Hematopoietic multipotent progenitor cell treated with erythropoietin and hydrocortisone succinate and interleukin-3 and kit ligand, for 4 days (in vitro differentiated cells): ENCODE measurements around the gene RAI1.
"Not testable (repeated sequence)": the region's sequence is repeated elsewhere in the genome, so short reads cannot be mapped to it uniquely, and the experiment has no call there.

Experiments
- DNase-seq: peaks from one replicate; pipeline ENCODE4 v3.0.0-alpha.2; 2015

The RAI1 gene

GRCh38 chr17:17806611-17807274 lies 125.5 kb downstream of the RAI1 start:
- no peak for DNase-seq

- DNase-seq: no peak
These were observed 126.2 kb downstream of the RAI1 start for GRCh38 chr17:17807440-17807839.

DNA sequence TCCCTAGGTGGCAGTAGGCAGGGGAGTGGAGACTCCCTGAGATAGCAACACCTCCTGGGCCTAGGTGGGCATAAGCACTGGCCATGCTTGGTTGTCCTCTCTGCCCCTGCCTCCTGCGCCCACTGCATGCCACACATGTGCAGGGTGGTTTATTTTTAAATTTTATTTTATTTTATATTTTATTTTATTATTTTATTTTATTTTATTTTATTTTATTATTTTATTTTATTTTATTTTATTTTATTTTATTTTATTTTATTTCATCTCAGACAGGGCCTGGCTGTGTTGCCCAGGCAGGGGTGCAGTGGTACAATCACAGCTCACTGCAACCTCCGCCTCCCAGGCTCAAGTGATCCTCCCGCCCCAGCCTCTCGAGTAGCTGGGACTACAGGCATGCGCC lies 126.9 kb downstream of the RAI1 start:
- DNase-seq: not testable (repeated sequence)

GRCh38 chr17:17808706-17809432 lies 127.6 kb downstream of the RAI1 start:
- DNase-seq: peak; percentile 59

GRCh38 chr17:17809531-17810083 lies 128.3 kb downstream of the RAI1 start:
- DNase-seq: no peak

- DNase-seq: no peak
These were observed 129.0 kb downstream of the RAI1 start for GRCh38 chr17:17810084-17810894.

DNA sequence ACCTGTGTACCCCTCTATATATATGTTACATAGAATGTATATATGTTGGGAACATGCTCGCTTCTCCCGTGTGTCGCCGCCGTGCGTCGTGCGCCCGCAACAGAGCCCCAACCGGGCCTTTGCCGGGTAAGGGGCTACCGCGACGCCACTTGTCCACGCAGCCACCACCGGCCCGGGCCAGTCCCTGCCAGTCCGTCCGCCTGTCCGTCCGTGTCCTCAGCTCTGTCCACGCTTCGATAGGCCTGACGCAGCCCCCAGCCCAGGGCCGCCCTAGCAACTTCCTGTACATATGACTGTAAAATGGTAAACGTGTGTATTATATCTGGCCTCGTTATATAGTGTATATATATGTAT lies 129.6 kb downstream of the RAI1 start:
- DNase-seq: no peak

DNA sequence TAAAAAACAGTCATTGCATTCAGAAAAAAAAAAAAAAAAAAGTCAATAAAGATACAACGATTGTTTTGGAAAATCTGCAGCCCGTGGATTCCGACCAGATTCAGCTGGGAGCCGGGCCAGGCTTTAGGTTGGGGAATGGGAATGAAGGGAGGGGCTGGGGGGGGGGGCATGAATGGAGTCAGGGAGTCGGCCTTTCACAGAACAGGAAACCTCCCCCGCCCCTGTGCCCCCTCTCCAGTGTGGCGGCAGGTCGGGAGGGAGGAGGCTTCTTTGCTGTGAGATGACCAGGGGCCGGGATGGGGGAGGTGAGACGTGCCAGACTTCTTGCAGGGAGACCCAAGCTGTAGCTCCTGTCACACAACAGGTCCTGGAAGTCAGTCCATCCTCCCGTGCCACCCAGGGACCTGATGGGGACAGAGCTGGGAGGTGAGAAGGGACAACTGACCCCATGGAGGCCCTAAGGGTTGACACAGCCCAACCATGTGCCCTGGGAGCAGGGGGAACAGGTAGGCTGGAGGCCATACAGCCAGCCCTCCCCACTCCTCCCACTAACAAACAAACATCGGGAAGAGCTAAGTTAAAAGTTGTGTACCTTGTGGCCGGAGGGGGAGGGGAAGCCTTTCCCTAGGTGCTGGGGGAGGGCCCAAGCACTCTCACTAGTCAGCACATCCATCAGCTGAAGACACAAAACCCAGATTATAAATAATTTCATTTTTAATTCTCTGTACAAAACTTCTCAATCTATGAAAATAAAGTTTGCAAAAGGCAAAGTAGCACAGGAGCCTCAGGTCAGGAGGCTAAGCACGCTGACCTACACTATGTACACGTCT lies 130.3 kb downstream of the RAI1 start:
- DNase-seq: no peak

GRCh38 chr17:17812211-17813054 lies 131.2 kb downstream of the RAI1 start:
- DNase-seq: peak; percentile 79

DNA sequence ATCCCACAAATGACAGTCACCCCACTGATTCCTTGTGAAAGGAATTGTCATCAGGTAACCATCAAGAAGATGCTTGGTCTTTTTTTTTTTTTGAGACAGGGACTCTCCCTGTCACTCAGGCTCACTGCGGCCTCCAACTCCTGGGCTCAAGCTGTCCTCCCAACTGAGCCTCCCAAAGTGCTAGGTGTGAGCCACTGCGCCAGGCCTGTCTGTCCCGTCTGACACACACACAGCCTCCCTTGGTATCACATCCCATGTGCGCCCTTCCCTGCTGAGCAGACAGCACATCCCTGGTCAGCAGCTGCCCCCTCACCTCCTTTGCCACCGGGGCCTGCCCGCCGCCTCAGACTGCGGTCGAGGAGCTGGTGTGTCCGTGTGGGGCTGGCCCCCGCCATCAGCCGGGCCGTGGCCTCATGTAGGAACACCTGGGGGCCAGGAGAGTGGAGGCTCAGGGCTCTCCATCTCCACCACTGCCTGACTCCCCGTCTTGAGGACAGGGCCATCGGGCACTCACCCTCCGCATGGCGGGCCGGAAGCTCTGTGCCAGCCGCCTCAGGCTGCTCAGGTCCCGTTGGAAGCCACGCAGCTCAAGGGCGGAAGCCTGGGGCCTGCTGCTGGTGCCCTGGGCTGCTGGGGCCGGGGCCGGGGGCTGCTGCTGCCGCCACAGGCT lies 131.9 kb downstream of the RAI1 start:
- no peak for DNase-seq

DNA sequence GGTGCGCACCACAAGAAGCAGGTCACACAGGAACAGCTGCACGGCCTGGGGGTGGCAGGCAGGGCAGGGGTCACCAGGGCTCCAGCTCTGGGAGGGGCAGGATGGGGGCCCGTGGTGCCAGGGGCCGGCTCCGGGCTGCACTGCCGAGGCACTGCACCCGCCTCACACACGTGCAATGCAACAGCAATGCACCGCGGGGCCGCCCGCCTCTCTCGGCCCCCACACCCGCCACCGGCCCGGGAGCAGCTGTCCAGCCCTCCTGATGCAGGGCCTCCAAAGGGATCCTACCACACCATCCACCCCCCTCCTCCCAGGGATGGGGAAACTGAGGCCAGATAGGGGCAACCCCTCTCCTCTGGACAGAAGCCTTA lies 132.5 kb downstream of the RAI1 start:
- no peak for DNase-seq

GRCh38 chr17:17814162-17815061 lies 133.2 kb downstream of the RAI1 start:
- no peak for DNase-seq

GRCh38 chr17:17815062-17815406 lies 133.8 kb downstream of the RAI1 start:
- DNase-seq: no peak

- DNase-seq: no peak
These were observed 134.4 kb downstream of the RAI1 start for GRCh38 chr17:17815436-17816200.

- no peak for DNase-seq
These were observed 135.1 kb downstream of the RAI1 start for GRCh38 chr17:17816240-17816814.

- no peak for DNase-seq
These were observed 135.7 kb downstream of the RAI1 start for GRCh38 chr17:17816831-17817551.

DNA sequence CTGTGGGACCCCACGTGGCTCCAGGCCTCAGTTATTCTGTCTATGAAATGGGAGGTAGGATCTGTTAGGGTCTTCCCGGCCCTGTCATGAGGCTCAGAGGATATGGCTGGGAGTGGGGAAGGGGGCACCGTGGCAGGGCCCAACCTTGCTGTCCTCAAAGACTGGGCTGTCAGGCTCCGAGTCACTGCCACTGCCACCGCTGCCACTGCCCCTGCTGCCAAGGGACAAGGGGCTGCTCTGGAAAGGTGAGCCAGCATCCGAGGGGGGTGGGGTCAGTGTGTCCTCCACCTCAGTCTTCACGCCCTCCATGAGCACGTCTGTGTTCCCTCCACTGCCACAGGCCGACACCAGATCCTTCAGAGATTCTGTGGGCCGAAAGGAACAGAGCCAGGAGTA lies 136.3 kb downstream of the RAI1 start:
- DNase-seq: no peak

DNA sequence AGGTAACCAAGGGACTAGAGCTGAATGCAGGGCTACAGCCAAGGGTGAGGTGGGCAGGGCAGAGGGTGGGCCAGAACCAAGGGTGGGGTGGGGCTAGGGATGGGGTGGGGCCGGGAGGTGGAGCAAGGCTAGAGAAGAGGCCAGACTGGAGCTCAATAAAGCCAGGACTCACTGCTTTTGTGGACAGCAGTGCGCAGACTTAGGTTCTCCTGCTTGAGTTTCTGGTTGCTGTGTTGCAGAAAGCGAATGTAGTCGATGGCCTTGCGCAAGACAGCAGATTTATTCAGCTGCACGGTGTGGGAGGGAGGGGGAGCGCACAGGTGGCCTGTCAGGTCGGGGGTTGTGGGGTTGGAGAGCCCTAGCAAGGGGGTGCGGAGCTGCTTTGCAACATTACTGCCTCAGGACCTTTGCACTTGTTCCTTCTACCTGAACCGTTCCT lies 136.8 kb downstream of the RAI1 start:
- peak; percentile 64 for DNase-seq
